AG08396 (cell line): ENCODE measurements around the gene DES.

Source experiments
- DNase-seq: peaks from one replicate; pipeline ENCODE4 v3.0.0; 2012; ENCODE audit warnings: low spot score, mixed read lengths

DES gene

GRCh38 chr2:219472629-219473187 lies 54.5 kb downstream of the DES start:
- DNase-seq: no peak

- DNase-seq: no peak
Measured at GRCh38 chr2:219473511-219473910, 55.3 kb downstream of the DES start.

- no peak for DNase-seq
Measured at GRCh38 chr2:219474285-219475060, 56.3 kb downstream of the DES start.

- no peak for DNase-seq
Measured at GRCh38 chr2:219475278-219475677, 57.1 kb downstream of the DES start.

GRCh38 chr2:219475697-219476651 lies 57.8 kb downstream of the DES start:
- DNase-seq: peak; percentile 69
